GM19397 (cell line): ENCODE data around the gene DEPDC1B.
"Not testable (repeated sequence)": the region's sequence is repeated elsewhere in the genome, so short reads cannot be mapped to it uniquely, and the experiment has no call there.

Source experiments
- ATAC-seq: cut with Tn5 transposase; IDR thresholded peaks from one replicate; pipeline ENCODE4 v1.9.1; 2021; ENCODE audit warnings: mild to moderate bottlenecking, moderate library complexity; ENCODE audit not compliant: unreplicated experiment

The DEPDC1B gene

GRCh38 chr5:60699609-60700415 is at the start of gene DEPDC1B:
TSS of gene DEPDC1B (minus strand) at chr5:60700166. CDS start at chr5:60700093, 73 bp downstream.
- ATAC-seq, result peak; percentile 95

- no peak for ATAC-seq
Observed at GRCh38 chr5:60744682-60745081, 44.7 kb upstream of the DEPDC1B start.

DNA sequence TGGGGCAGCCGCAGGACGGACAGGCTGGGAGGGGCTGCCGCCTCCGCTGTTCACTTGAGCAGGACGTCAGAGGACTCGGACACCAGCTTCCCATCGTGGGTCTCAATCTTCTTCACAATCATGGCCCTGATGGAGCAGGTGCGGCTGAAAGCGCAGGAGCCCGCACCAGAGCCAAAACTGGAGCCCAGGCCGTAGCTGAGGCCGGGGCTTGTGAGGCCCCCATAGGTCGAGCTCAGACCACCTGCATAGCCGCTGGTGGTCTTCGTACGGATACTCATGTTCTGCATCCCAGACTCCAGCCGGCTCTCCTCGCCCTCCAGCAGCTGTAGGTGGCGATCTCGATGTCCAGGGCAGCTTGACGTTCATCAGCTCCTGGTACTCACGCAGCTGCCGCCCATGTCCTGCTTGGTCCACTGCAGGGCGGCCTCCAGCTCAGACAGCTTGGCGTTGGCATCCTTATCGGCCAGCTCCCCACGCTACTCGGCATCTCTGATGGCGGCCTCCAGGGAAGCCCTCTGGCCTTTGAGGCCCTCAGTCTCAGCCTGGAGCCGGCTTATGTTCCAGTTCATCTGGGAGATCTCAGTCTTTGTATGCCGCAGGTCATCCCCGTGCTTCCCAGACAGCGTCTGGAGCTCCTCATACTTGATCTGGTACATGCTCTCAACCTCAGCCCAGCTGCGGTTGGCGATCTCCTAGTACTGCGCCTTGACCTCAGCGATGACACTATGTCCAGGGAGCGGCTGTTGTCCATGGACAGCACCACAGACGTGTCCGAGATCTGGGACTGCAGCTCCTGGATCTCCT is 43.7 kb upstream of the DEPDC1B start:
- no peak for ATAC-seq

GRCh38 chr5:60740322-60740721 is 40.4 kb upstream of the DEPDC1B start:
- ATAC-seq, result no peak

- no peak for ATAC-seq
Observed at GRCh38 chr5:60738933-60739332, 39.0 kb upstream of the DEPDC1B start.

DNA sequence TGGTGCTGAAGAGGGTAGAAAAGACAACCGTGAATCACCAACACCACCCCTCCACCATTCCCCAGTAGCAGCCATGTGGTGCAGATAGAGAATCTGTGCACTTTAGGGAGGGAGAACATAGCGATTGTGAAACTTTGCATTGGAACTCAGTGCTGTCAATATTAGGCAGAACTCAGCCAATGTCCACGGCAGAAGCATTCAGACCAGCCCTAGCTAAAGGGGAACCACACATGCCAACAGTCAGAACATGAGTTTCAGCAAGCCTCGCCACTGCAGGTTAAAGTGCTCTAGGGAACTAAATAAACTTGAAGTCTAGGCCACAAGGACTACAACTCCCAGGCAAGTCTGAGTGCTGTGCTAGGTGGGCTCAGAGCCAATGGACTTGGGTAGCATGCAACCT is 38.5 kb upstream of the DEPDC1B start:
- no peak for ATAC-seq

DNA sequence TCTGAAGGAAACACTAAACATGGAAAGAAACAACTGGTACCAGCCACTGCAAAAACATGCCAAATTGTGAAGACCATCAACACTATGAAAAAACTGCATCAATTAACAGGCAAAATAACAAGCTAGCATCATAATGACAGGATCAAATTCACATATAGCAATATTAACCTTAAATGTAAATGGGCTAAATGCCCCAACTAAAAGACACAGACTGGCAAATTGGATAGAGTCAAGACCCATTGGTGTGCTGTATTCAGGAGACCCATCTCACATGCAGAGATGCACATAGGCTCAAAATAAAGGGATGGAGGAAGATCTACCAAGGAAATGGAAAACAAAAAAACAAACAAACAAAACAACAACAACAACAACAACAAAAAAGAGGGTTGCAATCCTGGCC is 30.9 kb upstream of the DEPDC1B start:
- ATAC-seq, result not testable (repeated sequence)

DNA sequence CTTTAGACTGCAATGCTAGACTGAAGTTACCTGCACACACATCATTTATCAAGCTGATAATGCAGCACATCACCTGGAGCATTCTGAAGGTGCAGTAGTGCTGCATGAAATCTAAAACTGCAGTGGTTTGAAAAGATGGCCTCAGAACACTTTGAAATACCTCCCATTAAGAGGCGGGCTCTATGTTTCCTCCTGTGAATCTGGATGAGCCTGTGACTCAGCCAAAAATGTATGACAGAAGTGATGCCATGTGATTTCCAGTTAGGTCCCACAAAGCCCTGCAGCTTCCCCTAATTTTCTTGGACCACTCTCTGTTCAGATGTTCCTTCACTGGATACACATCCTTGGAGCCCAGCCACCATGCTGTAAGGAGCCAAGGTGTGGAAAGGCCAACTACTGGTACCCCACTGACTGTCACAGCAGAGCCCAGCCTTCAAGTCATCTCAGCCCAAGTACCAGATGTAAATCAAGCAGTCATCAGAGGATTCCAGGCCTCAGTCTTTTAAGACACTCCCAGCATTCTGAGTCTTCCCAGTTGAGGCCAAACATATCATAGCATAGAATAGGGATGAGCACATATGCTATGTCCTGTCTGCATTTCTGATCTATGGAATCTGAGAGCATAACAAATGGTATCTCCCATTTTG is 27.2 kb upstream of the DEPDC1B start:
- no peak for ATAC-seq

DNA sequence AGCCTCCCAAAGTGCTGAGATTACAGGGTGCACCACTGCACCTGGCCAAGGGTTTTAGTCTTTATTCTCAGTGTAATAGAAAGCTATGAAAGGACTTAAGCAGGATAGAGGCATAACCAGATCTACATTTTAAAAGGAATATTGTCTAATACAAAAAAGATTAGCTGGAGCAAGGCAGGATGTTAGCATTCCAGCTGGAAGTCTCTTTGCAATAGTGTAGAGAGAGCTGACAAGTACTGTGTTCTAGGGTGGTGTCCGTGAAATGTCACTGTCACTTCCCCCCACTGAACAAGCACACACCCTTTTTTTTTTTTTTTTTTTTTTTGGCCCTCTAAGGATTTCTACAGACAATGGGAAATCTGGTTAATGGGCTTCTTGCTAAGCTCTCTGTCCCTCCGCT is 24.2 kb upstream of the DEPDC1B start:
- no peak for ATAC-seq

DNA sequence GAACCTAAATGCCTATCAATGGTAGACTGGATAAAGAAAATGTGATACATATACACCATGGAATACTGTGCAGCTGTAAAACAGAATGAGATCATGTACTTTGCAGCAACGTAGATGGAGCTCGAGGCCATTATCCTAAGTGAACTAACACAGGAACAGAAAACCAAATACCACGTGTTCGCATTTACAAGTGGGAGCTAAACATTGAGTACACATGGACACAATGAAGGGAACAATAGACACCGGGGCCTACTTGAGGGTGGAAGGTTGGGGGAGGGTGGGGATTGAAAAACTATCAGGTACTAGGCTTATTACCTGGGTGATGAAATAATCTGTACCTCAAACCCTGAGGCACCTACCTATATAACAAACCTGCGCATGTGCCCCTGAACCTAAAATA is 22.4 kb upstream of the DEPDC1B start:
- ATAC-seq, result no peak

DNA sequence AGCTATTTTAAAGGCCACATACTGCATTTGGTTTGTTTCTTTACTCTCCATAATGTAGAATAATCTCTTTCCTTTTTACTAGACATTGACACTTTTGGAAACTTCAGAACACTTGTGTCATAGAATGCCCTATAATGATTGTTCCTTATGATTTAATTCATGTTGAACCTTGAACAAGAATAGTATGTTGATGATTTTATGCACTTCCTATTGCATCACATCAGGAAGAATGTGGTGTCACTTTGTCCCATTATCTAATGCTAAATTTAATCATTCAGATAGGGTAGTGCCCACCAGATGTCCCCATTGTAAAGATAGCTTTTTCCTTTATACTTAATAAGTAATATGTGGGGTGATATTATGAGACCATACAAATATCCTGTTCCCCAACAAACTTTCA is 19.4 kb upstream of the DEPDC1B start:
- no peak for ATAC-seq

GRCh38 chr5:60718166-60718892 is 18.4 kb upstream of the DEPDC1B start:
- ATAC-seq, result no peak

GRCh38 chr5:60715201-60715928 is 15.4 kb upstream of the DEPDC1B start:
- ATAC-seq, result not testable (repeated sequence)

DNA sequence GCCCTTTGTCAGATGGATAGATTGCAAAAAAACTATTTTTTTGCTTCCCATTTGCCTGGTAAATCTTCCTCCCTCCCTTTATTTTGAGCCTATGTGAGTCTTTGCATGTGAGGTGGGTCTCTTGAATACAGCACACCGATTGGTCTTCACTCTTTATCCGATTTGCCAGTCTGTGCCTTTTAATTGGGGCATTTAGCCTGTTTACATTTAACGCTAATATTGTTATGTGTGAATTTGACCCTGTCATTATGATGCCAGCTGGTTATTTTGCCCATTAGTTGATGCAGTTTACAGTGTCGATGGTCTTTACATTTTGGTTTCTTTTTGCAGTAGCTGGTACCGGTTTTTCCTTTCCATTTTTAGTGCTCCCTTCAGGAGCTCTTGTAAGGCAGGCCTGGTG is 13.0 kb upstream of the DEPDC1B start:
- no peak for ATAC-seq

- ATAC-seq, result not testable (repeated sequence)
Observed at GRCh38 chr5:60711892-60712291, 11.9 kb upstream of the DEPDC1B start.

DNA sequence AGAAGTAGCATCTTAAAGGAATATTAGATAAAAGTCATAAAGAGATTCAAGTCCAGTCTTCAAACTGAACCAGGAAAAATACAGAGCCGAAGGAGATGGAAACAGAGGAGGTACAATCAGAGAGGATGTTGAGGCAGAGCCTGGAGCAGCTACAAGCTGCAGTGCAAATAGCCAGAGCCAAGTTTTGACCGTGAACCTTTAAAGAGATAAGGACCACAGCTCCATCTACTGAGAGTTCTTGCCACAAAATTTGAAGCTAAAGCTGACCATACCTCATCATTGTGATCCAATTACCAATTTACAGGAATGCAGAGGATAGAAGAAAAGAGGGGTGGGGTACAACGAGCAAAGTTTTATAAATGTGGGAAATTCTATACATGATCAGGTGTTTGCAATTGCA is 10.4 kb upstream of the DEPDC1B start:
- ATAC-seq, result no peak

GRCh38 chr5:60705144-60705543 is 5.2 kb upstream of the DEPDC1B start:
- ATAC-seq, result no peak

DNA sequence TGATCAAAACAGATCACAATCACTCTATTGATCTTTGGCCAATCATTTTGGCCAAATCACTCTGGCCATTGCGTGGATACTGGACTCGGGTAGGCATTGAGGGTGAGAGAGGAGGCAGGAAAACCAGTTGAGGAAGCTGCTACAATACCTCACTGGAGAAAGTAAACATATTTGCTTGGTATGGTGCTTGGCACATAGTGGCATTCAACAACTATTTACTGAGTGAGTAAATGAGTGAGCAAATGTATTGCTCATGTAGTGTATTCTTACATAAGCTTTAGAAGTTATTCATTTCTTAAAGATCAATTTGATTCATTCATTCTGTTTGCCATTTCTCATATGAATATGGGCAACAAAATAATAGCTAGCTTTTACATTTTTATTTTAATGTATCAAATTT is 4.0 kb upstream of the DEPDC1B start:
- no peak for ATAC-seq

DNA sequence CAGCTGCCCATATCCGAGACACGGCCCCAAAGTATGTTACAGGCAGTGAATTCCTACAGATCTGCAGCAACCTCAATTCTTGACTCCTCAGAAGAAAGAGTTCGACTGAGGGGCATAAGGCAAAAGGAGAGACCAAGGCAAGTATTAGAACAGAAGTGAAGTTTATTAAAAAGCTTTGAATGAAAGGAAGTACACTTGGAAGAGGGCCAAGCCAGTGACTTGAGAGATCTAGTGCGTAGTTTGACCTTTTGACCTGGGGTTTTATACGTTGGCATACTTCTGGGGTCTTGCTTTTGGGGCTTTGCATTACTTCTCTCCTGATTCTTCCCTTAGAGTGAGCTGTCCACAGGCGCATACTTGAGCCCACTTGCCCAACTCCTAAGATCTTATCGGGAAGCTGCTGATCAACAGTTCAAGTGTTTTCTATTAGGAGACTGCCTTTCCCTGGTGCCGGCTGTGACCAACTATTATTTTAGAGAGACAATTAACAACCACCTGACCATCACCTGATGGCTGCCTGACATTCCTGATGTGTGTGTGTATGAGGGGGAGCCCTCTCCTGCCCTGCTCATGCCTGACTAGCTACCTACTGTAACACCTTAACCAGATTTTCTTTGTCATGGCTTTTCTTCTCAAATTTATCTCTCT is 1.5 kb upstream of the DEPDC1B start:
- ATAC-seq, result no peak

- peak; percentile 20 for ATAC-seq
Observed at GRCh38 chr5:60700416-60700757, 421 bp upstream of the DEPDC1B start.
